GM21528 (cell line): ENCODE results near the gene CARD6.
"Not testable (repeated sequence)": the region's sequence is repeated elsewhere in the genome, so short reads cannot be mapped to it uniquely, and the experiment has no call there.

ENCODE experiments used
- ATAC-seq: cut with Tn5 transposase; IDR thresholded peaks from one replicate; pipeline ENCODE4 v1.9.1; 2021; ENCODE audit warnings: mild to moderate bottlenecking, moderate library complexity; ENCODE audit not compliant: unreplicated experiment, low FRiP score

Gene CARD6

GRCh38 chr5:40871177-40871576 is 30.0 kb downstream of the CARD6 start:
- no peak for ATAC-seq

DNA sequence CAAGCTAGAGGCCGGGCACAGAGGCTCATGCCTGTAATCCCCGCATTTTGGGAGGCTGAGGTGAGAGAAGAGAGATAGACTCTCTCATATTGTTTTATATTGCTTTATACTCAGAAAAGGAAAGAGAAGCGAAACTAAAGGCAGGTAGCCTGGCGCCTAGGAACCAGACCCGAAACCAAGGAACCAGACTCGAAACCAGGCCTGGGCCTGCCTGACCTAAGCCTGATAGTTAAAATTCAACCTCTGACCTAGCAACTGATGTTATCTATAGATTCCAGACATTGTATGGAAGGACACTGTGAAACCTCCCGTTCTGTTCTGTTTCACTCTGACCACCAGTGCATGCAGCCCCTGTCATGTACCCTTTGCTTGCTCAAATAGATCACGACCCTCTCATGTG is 31.1 kb downstream of the CARD6 start:
- ATAC-seq, result not testable (repeated sequence)

GRCh38 chr5:40873286-40873880 is 32.2 kb downstream of the CARD6 start:
- no peak for ATAC-seq

- no peak for ATAC-seq
Observed at GRCh38 chr5:40875958-40876357, 34.8 kb downstream of the CARD6 start.

GRCh38 chr5:40877371-40877988 is 36.3 kb downstream of the CARD6 start:
- ATAC-seq, result no peak

DNA sequence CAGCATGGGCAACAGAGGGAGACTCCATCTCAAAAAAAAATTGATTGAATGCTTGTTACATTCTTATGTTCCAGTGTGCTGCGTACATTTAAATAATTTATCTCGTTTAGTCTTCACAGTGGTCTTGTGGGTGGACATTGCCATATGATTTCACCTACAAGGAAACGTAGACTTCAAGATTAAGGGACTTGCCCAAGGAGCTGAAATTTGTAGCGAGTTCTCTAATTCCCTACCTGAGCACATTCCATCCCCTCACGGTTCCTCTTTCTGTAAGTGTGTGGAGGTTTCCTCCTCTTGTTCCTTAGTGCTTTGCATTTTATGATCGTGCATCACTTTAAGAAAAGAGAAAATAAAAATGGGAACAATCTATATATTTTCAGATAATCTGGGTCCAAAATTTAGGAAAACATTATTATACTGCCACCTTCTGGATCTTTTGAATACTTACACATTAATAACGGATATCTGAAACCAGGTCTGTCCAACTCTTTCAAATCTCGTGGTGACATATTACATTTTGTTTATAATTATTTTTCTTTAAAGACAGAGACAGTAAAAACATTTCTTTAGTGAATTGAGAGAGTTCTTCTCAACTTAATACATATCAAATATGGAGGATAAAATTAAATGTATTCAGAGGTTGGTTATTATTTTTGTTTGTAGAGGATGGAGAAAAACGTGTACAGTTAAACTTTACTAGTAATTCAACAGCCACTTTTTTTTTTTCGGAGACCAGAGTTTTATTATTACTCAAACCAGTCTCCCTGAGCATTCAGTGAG is 38.2 kb downstream of the CARD6 start:
- ATAC-seq, result no peak

DNA sequence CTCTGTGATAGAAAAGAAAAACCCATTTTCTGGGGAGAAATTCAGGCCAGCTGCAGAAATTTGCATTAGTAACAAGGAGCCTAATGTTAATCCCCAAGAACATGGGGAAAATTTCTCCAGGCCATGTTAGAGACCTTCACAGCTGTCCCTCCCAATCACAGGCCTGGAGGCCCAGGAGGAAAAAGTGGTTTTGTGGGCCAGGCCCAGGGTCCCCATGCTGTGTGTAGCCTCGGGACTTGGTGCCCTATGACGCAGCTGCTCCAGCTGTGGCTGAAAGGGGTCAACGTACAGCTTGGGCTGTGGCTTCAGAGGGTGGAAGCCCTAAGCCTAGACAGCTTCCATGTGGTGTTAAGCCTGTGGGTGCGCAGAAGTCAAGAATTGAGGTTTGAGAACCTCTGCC is 41.1 kb downstream of the CARD6 start:
- no peak for ATAC-seq

DNA sequence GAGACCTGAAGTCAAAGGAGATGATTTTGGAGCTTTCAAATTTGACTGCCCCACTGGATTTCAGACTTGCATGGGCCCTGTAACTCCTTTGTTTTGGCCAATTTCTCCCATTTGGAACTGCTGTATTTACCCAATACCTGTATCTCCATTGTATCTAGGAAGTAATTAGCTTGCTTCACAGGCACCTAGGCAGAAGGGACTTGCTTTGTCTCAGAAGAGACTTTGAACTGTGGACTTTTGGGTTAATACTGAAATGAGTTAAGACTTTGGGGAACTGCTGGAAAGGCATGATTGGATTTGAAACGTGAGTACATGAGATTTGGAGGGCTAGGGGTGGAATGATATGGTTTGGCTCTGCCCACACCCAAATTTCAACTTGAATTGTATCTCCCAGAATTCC is 41.9 kb downstream of the CARD6 start:
- not testable (repeated sequence) for ATAC-seq

- ATAC-seq, result not testable (repeated sequence)
Observed at GRCh38 chr5:40895440-40896425, 54.6 kb downstream of the CARD6 start.

DNA sequence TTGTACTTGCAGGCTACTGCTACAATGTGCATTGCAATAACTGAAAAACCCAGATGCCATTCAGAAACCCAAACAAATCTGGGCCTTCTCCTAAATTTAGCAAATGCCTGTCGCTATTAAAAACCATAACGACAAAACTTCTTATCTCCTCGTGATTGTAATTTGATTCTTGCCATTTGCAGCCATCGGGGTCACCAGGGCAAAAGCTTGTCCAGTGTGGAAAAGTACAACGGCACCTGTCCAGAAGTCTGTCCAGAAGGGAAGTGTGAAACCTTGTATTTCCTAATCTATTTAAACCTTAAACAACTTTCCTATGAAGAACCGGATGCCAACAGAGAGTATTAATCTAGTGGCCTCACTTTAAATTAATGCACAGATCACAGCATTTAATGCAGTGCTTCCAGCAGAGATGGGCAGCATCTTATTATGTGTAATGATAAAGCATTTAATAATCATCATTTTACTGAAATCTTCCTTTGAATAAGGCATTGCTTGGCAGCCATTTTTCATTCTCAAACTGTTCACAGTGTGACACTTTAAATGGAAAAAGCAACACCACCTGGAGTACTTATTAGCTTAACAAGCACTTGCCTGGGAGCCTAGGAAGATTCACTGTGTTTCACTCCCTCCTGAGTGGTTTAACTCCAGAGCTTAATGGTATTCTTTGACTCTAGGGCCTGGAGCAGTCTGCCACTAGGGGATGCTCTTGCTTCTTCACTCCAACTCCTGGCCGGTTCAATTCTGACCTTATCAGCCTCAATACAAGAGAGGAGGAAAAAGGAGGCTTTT is 63.2 kb downstream of the CARD6 start:
- peak; percentile 87 for ATAC-seq

GRCh38 chr5:40904994-40905306 is 63.8 kb downstream of the CARD6 start:
- ATAC-seq, result no peak

GRCh38 chr5:40906351-40906751 is 65.2 kb downstream of the CARD6 start:
- ATAC-seq, result no peak

- ATAC-seq, result no peak
Observed at GRCh38 chr5:40909264-40909663, 68.1 kb downstream of the CARD6 start, which contains the start of gene C7. Gene C7, plus strand, starts transcription at chr5:40909497. Its CDS starts 114 bp downstream, at chr5:40909611.

- no peak for ATAC-seq
Observed at GRCh38 chr5:40909723-40910122, 68.6 kb downstream of the CARD6 start.
